ENCODE measurements around the gene GALNS. TPM values are rescaled to one million over a fixed set of nuclear protein-coding genes. Genes with fewer than 3 reads are reported as not detected.

GALNS gene
- total and polyA plus RNA-seq, 2 of the 4 experiments (the other 2 are of a cell fraction), result 7.2 to 32.5 TPM

DNA sequence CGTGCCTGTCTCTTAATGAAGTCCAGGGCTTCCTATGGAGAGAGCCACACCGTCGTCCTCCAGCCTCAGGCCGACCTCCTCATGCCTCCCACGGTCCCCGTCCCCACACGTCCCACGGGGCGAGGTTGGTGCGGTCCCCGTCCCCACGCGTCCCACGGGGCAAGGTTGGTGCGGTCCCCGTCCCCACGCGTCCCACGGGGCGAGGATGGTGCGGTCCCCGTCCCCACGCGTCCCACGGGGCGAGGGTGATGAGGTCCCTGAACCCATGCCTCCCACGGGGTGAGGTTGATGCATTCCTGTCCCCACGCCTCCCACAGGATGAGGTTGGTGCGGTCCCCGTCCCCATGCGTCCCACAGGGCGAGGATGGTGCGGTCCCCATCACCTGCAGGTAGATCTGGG is 20.9 kb downstream of the GALNS start:
- no peak overlapping the region for H3K18ac ChIP-seq (ENCODE audit: low read depth, low read length)
- no peak overlapping the region for H4K8ac ChIP-seq (ENCODE audit: low read depth in 2 of 2, low read length in 2 of 2)
- H4K20me1 ChIP-seq (ENCODE audit: insufficient read depth, low read length), result peaks cover 4% of the 10 kb centered on the region; the same call in 1 of the 2 replicates
- no peak overlapping the region for H3K27ac ChIP-seq (ENCODE audit: insufficient read depth, low read length)
- no peak overlapping the region for H2AFZ ChIP-seq (replicated peaks; ENCODE audit: low read length, poor library complexity)
- H2BK5ac ChIP-seq (ENCODE audit: low read depth, low read length, poor library complexity, severe bottlenecking), result no peak overlapping the region
- intact Hi-C loops (cut with micrococcal nuclease) (no loop called here), dilution Hi-C loops (cut with HindIII; ENCODE audit: low sequenced_read_pairs, unreplicated experiment) (no loop called here), in situ Hi-C loops (cut with MboI; ENCODE audit: low sequenced_read_pairs) (no loop called here)
- H2AK9ac ChIP-seq (replicated peaks; ENCODE audit: low read depth, low read length, poor library complexity), result no peak overlapping the region
- H4K5ac ChIP-seq (ENCODE audit: low read depth, low read length), result no peak overlapping the region
- no peak overlapping the region for H3K56ac ChIP-seq (ENCODE audit: extremely low read depth, insufficient read depth, low read length)
- no peaks in the 10 kb centered on the region for H3K27me3 ChIP-seq (ENCODE audit: control insufficient read depth, insufficient read depth, low read length)
- H3K4me3 ChIP-seq (ENCODE audit: insufficient read depth, low read depth, low read length), result no peak overlapping the region
- ATAC-seq (ENCODE audit: low read depth) (no peak), DNase-seq (no peak)
- H3K9me1 ChIP-seq (ENCODE audit: insufficient read depth, low read length), result no peaks in the 10 kb centered on the region
- H2BK120ac ChIP-seq (ENCODE audit: low read depth, low read length), result no peak overlapping the region
- WGBS, 2 experiments (ENCODE audit: extremely low coverage in 2 of 2, insufficient read length in 1 of 2), result 95% methylated on average over 24 of the region's 33 CpGs; no CpG with 5 or more reads in 1 of the 2 experiments
- H3K79me1 ChIP-seq (ENCODE audit: low read depth in 1 of 2, low read length in 2 of 2), result no peaks in the 10 kb centered on the region
- H4K91ac ChIP-seq (ENCODE audit: insufficient read depth, low read depth, low read length), result no peak overlapping the region
- peaks cover 33% of the 10 kb centered on the region for H3K36me3 ChIP-seq (ENCODE audit: control insufficient read depth, insufficient read depth, low read length)
- no peak overlapping the region for H3K23ac ChIP-seq (ENCODE audit: low read depth, low read length)
- no peak overlapping the region for H3K14ac ChIP-seq (replicated peaks; ENCODE audit: low read depth, low read length)
- ChIA-PET CTCF (no interaction called here), POLR2A (ENCODE audit: unreplicated experiment) (interaction anchor here (0.6 kb wide), 1 partner anchor 191 kb away, joined by 6 read pairs; no protein-coding TSS in a partner anchor)
- no peak overlapping the region for H2BK20ac ChIP-seq (ENCODE audit: low read depth, low read length)
- no TSS peak for BruUV-seq (replicated peaks)
- H2BK15ac ChIP-seq (ENCODE audit: low read depth, low read length), result no peak overlapping the region
- H3K4ac ChIP-seq (ENCODE audit: low read depth, low read length), result no peak overlapping the region
- no peak overlapping the region for H3K4me2 ChIP-seq (ENCODE audit: low read depth, low read length)
- H3K9me3 ChIP-seq (ENCODE audit: control insufficient read depth, insufficient read depth, low read length), result no peaks in the 10 kb centered on the region
- peaks cover under 1% of the 10 kb centered on the region; the same call in 1 of the 2 replicates for H3K4me1 ChIP-seq (ENCODE audit: control insufficient read depth, insufficient read depth, low read length)
- H3K9ac ChIP-seq (ENCODE audit: low read depth, low read length), result no peak overlapping the region
- no peak overlapping the region for H2AK5ac ChIP-seq (ENCODE audit: low read depth, low read length)
- TF ChIP-seq MXI1 (IDR thresholded peaks at IDR 0.05; ENCODE audit: borderline replicate concordance, low read depth, low read length) (no peak), CHD1 (IDR thresholded peaks at IDR 0.05; ENCODE audit: low read depth, low read length) (no peak), CEBPB (IDR thresholded peaks at IDR 0.05; ENCODE audit: low read depth, low read length) (no peak)

All from IMR-90 (cell line).